ENCODE results near the gene FGF11. TPM values are rescaled to one million over a fixed set of nuclear protein-coding genes. Genes with fewer than 3 reads are reported as not detected.
A peak's percentile ranks its signal among the peaks of the same experiment; 100 is the strongest.

FGF11 gene
- polyA plus RNA-seq, 3 donors: 2.2 TPM; not detected in 2

- Histone ChIP-seq H3K9me3 (replicated peaks in 1 of 2; ENCODE audit: control insufficient read depth in 1 of 2, insufficient read depth in 1 of 2, low read length in 2 of 2) (peaks cover 0 to 18% of the 10 kb centered on the region in 2 donors), H3K9ac (ENCODE audit: insufficient read depth, low read length, poor library complexity, severe bottlenecking) (no peak overlapping the region), H3K4me3 (replicated peaks in 1 of 3; ENCODE audit: low read depth in 2 of 3, low read length in 3 of 3) (peak overlapping the region in 2 of 3 experiments; percentile 32 to 95), H3K27ac (ENCODE audit: low read depth in 1 of 2, low read length in 2 of 2) (no peak overlapping the region), H3K4me2 (replicated peaks; ENCODE audit: extremely low read depth, low read length, poor library complexity, severe bottlenecking) (peak overlapping the region; percentile 99), H3K36me3 (replicated peaks in 1 of 2; ENCODE audit: control insufficient read depth in 1 of 2, insufficient read depth in 2 of 2, low read length in 2 of 2) (no peaks in the 10 kb centered on the region), H3K79me2 (ENCODE audit: insufficient read depth, low read length) (peaks cover 8% of the 10 kb centered on the region), H4K20me1 (ENCODE audit: insufficient read depth, low read length) (peaks cover 29% of the 10 kb centered on the region), H3K27me3 (ENCODE audit: control insufficient read depth in 2 of 2, insufficient read depth in 2 of 2, low read length in 2 of 2) (peaks cover 23 to 47% of the 10 kb centered on the region in 2 donors), H3K4me1 (ENCODE audit: control insufficient read depth in 1 of 2, insufficient read depth in 2 of 2, low read length in 2 of 2) (peaks cover 54 to 58% of the 10 kb centered on the region in 2 donors), H2AFZ (ENCODE audit: insufficient read depth, low read depth, low read length, poor library complexity, severe bottlenecking) (peak overlapping the region; percentile 75)
- Mint-ChIP-seq H3K4me3 (peak overlapping the region; percentile 69 to 91), H3K9me3 (peaks cover 0 to 17% (median 8%) of the 10 kb centered on the region in 7 donors), H3K36me3 (peaks cover 10 to 17% of the 10 kb centered on the region in 2 donors), H3K4me1 (peaks cover 51% of the 10 kb centered on the region), H3K27me3 (ENCODE audit: low read depth in 3 of 3) (peaks cover 48 to 58% (median 49%) of the 10 kb centered on the region in 3 donors), H3K27ac (peak overlapping the region in 4 of 7 donors; percentile 39 to 59 (median 49))
- WGBS (ENCODE audit: insufficient coverage): 6% methylated on average over 45 of the region's 48 CpGs
- intact Hi-C loops (cut with micrococcal nuclease): loop anchor here (2.0 to 10.0 kb wide), 5 partner anchors 47 to 247 kb away; partner anchors contain the start of genes SENP3 (in 2 of the 2), MPDU1 (in 1 of the 2), POLR2A (in 1 of the 2) and TP53 (in 1 of the 2)
- peak; percentile 65 to 75 (median 75) for DNase-seq
- TF ChIP-seq CTCF (IDR thresholded peaks at IDR 0.05): no peak
Measured at GRCh38 chr17:7437950-7438614, 1.2 kb upstream of the FGF11 start.

GRCh38 chr17:7438656-7439460 is 454 bp upstream of the FGF11 start:
- peak overlapping the region in 1 of 7 donors; percentile 59 for H3K27ac Mint-ChIP-seq

More at GRCh38 chr17:7438656-7439460, 454 bp upstream of the FGF11 start:
- no peak overlapping the region for H3K9ac ChIP-seq (ENCODE audit: insufficient read depth, low read length, poor library complexity, severe bottlenecking)
- H3K4me3 ChIP-seq (replicated peaks in 1 of 3; ENCODE audit: low read depth in 2 of 3, low read length in 3 of 3): peak overlapping the region in 2 of 3 experiments; percentile 32 to 95
- no peak for TF ChIP-seq CTCF (IDR thresholded peaks at IDR 0.05)
- peaks cover 23 to 53% of the 10 kb centered on the region in 2 donors for H3K27me3 ChIP-seq (ENCODE audit: control insufficient read depth in 2 of 2, insufficient read depth in 2 of 2, low read length in 2 of 2)
- H3K9me3 ChIP-seq (replicated peaks in 1 of 2; ENCODE audit: control insufficient read depth in 1 of 2, insufficient read depth in 1 of 2, low read length in 2 of 2): peaks cover 0 to 18% of the 10 kb centered on the region in 2 donors
- no peak for DNase-seq
- no peak overlapping the region for H2AFZ ChIP-seq (ENCODE audit: insufficient read depth, low read depth, low read length, poor library complexity, severe bottlenecking)
- intact Hi-C loops (cut with micrococcal nuclease): loop anchor here (1.0 to 10.0 kb wide), 5 partner anchors 46 to 246 kb away; partner anchors contain the start of genes SENP3 (in 2 of the 2), MPDU1 (in 1 of the 2), TP53 (in 1 of the 2) and WRAP53 (in 1 of the 2)
- Mint-ChIP-seq H3K9me3 (peaks cover 0 to 17% (median 8%) of the 10 kb centered on the region in 7 donors), H3K27me3 (ENCODE audit: low read depth in 3 of 3) (peaks cover 48 to 65% (median 57%) of the 10 kb centered on the region in 3 donors), H3K4me1 (peaks cover 51% of the 10 kb centered on the region), H3K36me3 (peaks cover 10 to 17% of the 10 kb centered on the region in 2 donors), H3K4me3 (peak overlapping the region; percentile 69 to 91)
- no peaks in the 10 kb centered on the region for H3K36me3 ChIP-seq (replicated peaks in 1 of 2; ENCODE audit: control insufficient read depth in 1 of 2, insufficient read depth in 2 of 2, low read length in 2 of 2)
- H4K20me1 ChIP-seq (ENCODE audit: insufficient read depth, low read length): peaks cover 29% of the 10 kb centered on the region
- peak overlapping the region; percentile 99 for H3K4me2 ChIP-seq (replicated peaks; ENCODE audit: extremely low read depth, low read length, poor library complexity, severe bottlenecking)
- no peak overlapping the region for H3K27ac ChIP-seq (ENCODE audit: low read depth in 1 of 2, low read length in 2 of 2)
- peaks cover 54 to 58% of the 10 kb centered on the region in 2 donors for H3K4me1 ChIP-seq (ENCODE audit: control insufficient read depth in 1 of 2, insufficient read depth in 2 of 2, low read length in 2 of 2)
- 43% methylated on average over 7 of the region's 11 CpGs for WGBS (ENCODE audit: insufficient coverage)
- peaks cover 8% of the 10 kb centered on the region for H3K79me2 ChIP-seq (ENCODE audit: insufficient read depth, low read length)

Measured in CD14-positive monocyte (primary cell).